B cell (primary cell): ENCODE results near the gene METAP2. TPM values are rescaled to one million over a fixed set of nuclear protein-coding genes. Genes with fewer than 3 reads are reported as not detected.

ENCODE experiments used
- ATAC-seq: fragments of 200-7000 bp; cut with Tn5 transposase; one replicate; pipeline ENCODE4 v1.10.0; 2021; ENCODE audit warnings: low read depth, mild to moderate bottlenecking, moderate number of reproducible peaks, moderate library complexity
- CTCF ChIA-PET: fragments of 350-600 bp; sonication (Branson Sonifier 250); formaldehyde crosslinking; loops from one replicate; lab custom pipeline; 2021; ENCODE audit warnings: antibody characterized with exemption, inconsistent platforms; lab: Charles Lee
- POLR2A ChIA-PET: fragments of 350-600 bp; sonication (Branson Sonifier 250); formaldehyde crosslinking; loops from one replicate; lab custom pipeline; 2021; ENCODE audit warnings: antibody characterized with exemption; lab: Charles Lee
- DNase-seq: peaks from one replicate; pipeline ENCODE4 v3.0.0; 2013
- H2AFZ ChIP-seq: 2 replicates; pipeline ENCODE4 v1.6.1; 2012; ENCODE audit warnings: mild to moderate bottlenecking, low read depth, low read length; ENCODE audit not compliant: insufficient read depth, poor library complexity, severe bottlenecking
- H3K27ac ChIP-seq, 2 donors: 1 replicate in 1 of 2; 2 replicates in 1 of 2; pipeline ENCODE4 v1.5.1; 2012 to 2013; ENCODE audit warnings: low read length in 2 of 2, mild to moderate bottlenecking in 2 of 2, moderate library complexity in 1 of 2
- H3K27me3 ChIP-seq, 4 experiments: fragments of 200-600 bp in 1 of 4; sonication (generic) in 1 of 4; replicated peaks in 1 of 4; 1 replicate in 2 of 4; 2 replicates in 2 of 4; pipeline versions ENCODE4 v1.6.1 to v1.7.0; 2013 to 2016; ENCODE audit warnings: low read length in 3 of 4, mild to moderate bottlenecking in 2 of 4, mixed read lengths in 1 of 4, moderate library complexity in 1 of 4; ENCODE audit not compliant: insufficient read depth in 4 of 4, control insufficient read depth in 3 of 4; ENCODE audit errors: control extremely low read depth in 1 of 4
- H3K36me3 ChIP-seq, 2 experiments: replicated peaks in 1 of 2; 1 replicate in 1 of 2; 2 replicates in 1 of 2; pipeline versions ENCODE4 v1.6.1 to v1.7.1; 2013; ENCODE audit warnings: low read length in 1 of 2; ENCODE audit not compliant: insufficient read depth in 2 of 2, control insufficient read depth in 1 of 2; ENCODE audit errors: control extremely low read depth in 1 of 2, extremely low read depth in 1 of 2
- H3K4me1 ChIP-seq, 2 donors: fragments of 200-600 bp in 1 of 2; sonication (generic) in 1 of 2; 1 replicate in 1 of 2; 2 replicates in 1 of 2; pipeline versions ENCODE4 v1.5.1 to v1.6.1; 2013 to 2017; ENCODE audit warnings: low read length in 2 of 2; ENCODE audit not compliant: control insufficient read depth in 2 of 2, insufficient read depth in 2 of 2
- H3K4me2 ChIP-seq: replicated peaks from 2 replicates; pipeline ENCODE3; 2012; ENCODE audit warnings: mild to moderate bottlenecking, low read depth, low read length; ENCODE audit not compliant: poor library complexity, severe bottlenecking
- H3K4me3 ChIP-seq, 5 experiments: fragments of 200-600 bp in 1 of 5; sonication (generic) in 1 of 5; 1 replicate in 3 of 5; 2 replicates in 2 of 5; pipeline versions ENCODE4 v1.5.1 to v1.7.0; 2011 to 2016; ENCODE audit warnings: low read length in 4 of 5, mild to moderate bottlenecking in 4 of 5, low read depth in 2 of 5, control low read depth in 1 of 5, moderate library complexity in 1 of 5; ENCODE audit not compliant: insufficient read depth in 1 of 5; ENCODE audit errors: control extremely low read depth in 1 of 5, extremely low read depth in 1 of 5
- H3K79me2 ChIP-seq: fragments of 200-600 bp; sonication (generic); one replicate; pipeline ENCODE4 v1.6.0; 2016; ENCODE audit warnings: low read length; ENCODE audit not compliant: control insufficient read depth, insufficient read depth
- H3K9ac ChIP-seq: fragments of 200-600 bp; sonication (generic); 2 replicates; pipeline ENCODE4 v1.6.1; 2017; ENCODE audit warnings: mild to moderate bottlenecking, low read length, moderate library complexity
- H3K9me3 ChIP-seq, 3 donors: one replicate each; pipeline versions ENCODE4 v1.6.1 to v1.7.1; 2013; ENCODE audit warnings: low read length in 2 of 3; ENCODE audit not compliant: control insufficient read depth in 2 of 3, insufficient read depth in 1 of 3; ENCODE audit errors: control extremely low read depth in 1 of 3
- H4K20me1 ChIP-seq: 2 replicates; pipeline ENCODE4 v1.6.0; 2012; ENCODE audit warnings: mild to moderate bottlenecking, low read length; ENCODE audit not compliant: insufficient read depth, control insufficient read depth, poor library complexity, severe bottlenecking
- H3K27ac Mint-ChIP-seq: one replicate; pipeline ENCODE4 v1.8.0; 2021; ENCODE audit warnings: mixed read lengths
- H3K27me3 Mint-ChIP-seq: one replicate; pipeline ENCODE4 v1.8.0; 2021; ENCODE audit warnings: mixed read lengths
- H3K4me1 Mint-ChIP-seq: one replicate; pipeline ENCODE4 v1.8.0; 2021; ENCODE audit warnings: mixed read lengths
- H3K4me3 Mint-ChIP-seq: one replicate; pipeline ENCODE4 v1.8.0; 2021; ENCODE audit warnings: mixed read lengths
- H3K9me3 Mint-ChIP-seq: one replicate; pipeline ENCODE4 v1.8.0; 2022; ENCODE audit warnings: mixed read lengths; ENCODE audit not compliant: insufficient read depth
- EZH2 ChIP-seq: IDR thresholded peaks from 2 replicates; pipeline ENCODE4 v1.6.1; 2012; ENCODE audit warnings: borderline replicate concordance, low read depth, mild to moderate bottlenecking, moderate library complexity, low read length; ENCODE audit not compliant: insufficient read depth, poor library complexity, severe bottlenecking
- WGBS: methylation state at CpG from one replicate; pipeline ENCODE4 v1.1.5; 2013; ENCODE audit warnings: missing lambda C conversion rate; ENCODE audit not compliant: insufficient coverage; 5-methylcytosine and 5-hydroxymethylcytosine counted together
- intact Hi-C: fragments of 100-400 bp; cut with micrococcal nuclease; formaldehyde crosslinking; loops from one replicate; pipeline ENCODE4 v1.10.0; 2022
- polyA plus RNA-seq: library from polyadenylated mRNA; depleted of rRNA; stranded (reverse); fragments of >200 nt; gene quantifications from 2 replicates; pipeline ENCODE4 v1.2.3, GENCODE V29; 2012
- total RNA-seq, 2 donors: library from RNA; stranded (reverse); fragments of 120-200 nt in 1 of 2; gene quantifications; 1 replicate in 1 of 2; 2 replicates in 1 of 2; pipeline versions ENCODE4 v1.2.3 to v1.2.4, GENCODE V29; 2013 to 2022
- TF ChIP-seq, protein P1 (sequence below): fragments of 200-600 bp; IDR thresholded peaks from one replicate; pipeline ENCODE4 v1.8.0; 2022; ENCODE audit warnings: antibody characterized with exemption, mild to moderate bottlenecking

Gene METAP2
- total and polyA plus RNA-seq, 2 donors (not counting 1 experiment from before 2014, with no cell fraction given), result 15.3 to 49.9 TPM

DNA sequence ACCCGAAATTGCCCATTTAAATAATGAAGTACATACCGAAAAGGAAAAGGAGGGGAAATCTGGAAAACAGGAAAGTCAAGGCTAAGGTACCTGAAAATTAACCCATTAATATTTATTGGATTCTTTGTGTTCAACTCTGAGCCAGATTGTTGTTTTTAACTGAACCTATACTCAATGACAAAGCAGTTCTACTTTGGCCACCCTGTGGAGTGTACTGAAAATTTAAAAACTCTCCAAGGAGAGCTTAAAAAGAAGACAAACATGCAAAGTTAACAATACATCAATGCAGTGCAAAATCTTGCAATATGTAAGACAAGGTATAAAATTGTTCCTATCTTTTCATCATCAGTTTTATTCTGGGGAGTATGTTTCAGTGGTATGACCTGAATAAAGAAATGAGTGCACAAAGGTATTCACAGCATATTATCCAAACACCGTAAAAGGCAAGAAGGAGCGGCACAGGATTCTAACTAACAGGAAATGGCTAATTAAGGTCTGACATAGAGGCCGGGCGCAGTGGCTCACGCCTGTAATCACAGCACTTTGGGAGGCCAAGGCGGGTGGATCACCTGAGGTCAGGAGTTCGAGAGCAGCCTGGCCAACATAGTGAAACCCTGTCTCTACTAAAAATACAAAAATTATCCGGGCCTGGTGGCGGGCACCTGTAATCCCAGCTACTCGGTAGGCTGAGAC is 75.6 kb downstream of the METAP2 start:
- Histone ChIP-seq H3K4me1 (peaks cover 12 to 13% of the 10 kb centered on the region in 2 donors), H3K36me3 (no peaks in the 10 kb centered on the region), H4K20me1 (no peaks in the 10 kb centered on the region), H2AFZ (peak overlapping the region; percentile 98), H3K79me2 (no peaks in the 10 kb centered on the region), H3K4me2 (peak overlapping the region; percentile 94), H3K4me3 (peak overlapping the region in 4 of 5 experiments; percentile 70 to 91 (median 86)), H3K9ac (peak overlapping the region; percentile 89), H3K27me3 (peaks cover 0 to 7% (median 0%) of the 10 kb centered on the region in 4 experiments), H3K9me3 (peaks cover 0 to 8% (median 1%) of the 10 kb centered on the region in 3 donors), H3K27ac (peak overlapping the region in 1 of 2 donors; percentile 73)
- H3K9me3 Mint-ChIP-seq, result no peaks in the 10 kb centered on the region
- intact Hi-C loops, result loop anchor here (2.0 to 10.0 kb wide), 3 partner anchors 75 to 1872 kb away; partner anchors contain the start of genes CRADD, METAP2 and SNRPF
- ATAC-seq (no peak), DNase-seq (no peak)
- H3K27me3 Mint-ChIP-seq, result peaks cover 6% of the 10 kb centered on the region
- WGBS, result 96% methylated on average over 9 of the region's 12 CpGs
- peak overlapping the region; percentile 92 for H3K4me3 Mint-ChIP-seq
- peak overlapping the region; percentile 85 for H3K27ac Mint-ChIP-seq
- CTCF ChIA-PET, result interaction anchor here (1.2 kb wide), 1 partner anchor 25 kb away, joined by 3 read pairs; no protein-coding TSS in a partner anchor
- POLR2A ChIA-PET, result no interaction called here
- TF ChIP-seq, protein P1, sequence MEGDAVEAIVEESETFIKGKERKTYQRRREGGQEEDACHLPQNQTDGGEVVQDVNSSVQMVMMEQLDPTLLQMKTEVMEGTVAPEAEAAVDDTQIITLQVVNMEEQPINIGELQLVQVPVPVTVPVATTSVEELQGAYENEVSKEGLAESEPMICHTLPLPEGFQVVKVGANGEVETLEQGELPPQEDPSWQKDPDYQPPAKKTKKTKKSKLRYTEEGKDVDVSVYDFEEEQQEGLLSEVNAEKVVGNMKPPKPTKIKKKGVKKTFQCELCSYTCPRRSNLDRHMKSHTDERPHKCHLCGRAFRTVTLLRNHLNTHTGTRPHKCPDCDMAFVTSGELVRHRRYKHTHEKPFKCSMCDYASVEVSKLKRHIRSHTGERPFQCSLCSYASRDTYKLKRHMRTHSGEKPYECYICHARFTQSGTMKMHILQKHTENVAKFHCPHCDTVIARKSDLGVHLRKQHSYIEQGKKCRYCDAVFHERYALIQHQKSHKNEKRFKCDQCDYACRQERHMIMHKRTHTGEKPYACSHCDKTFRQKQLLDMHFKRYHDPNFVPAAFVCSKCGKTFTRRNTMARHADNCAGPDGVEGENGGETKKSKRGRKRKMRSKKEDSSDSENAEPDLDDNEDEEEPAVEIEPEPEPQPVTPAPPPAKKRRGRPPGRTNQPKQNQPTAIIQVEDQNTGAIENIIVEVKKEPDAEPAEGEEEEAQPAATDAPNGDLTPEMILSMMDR, result no peak
- no peak for TF ChIP-seq EZH2
- H3K4me1 Mint-ChIP-seq, result peaks cover 25% of the 10 kb centered on the region

DNA sequence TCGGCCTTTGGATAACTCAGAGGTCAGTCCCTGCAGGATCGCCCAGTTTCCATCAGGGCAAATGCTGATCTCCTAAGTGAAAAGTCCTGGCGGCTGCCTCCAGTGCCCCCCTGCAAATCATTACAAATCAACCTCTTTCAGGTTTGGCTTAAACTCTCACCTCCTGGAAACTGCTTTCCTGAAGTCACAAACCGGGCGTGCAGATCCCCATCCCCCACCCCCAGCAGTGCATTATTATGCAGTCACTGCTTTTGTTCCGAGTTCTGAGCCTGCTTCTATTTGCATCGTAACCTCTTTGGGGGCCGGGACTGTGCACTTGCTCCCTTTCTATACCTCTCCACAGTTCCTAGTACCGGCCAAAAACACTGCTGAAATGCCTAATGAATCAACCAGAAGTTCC is 77.4 kb downstream of the METAP2 start, which contains the start of gene USP44:
TSS of gene USP44 (minus strand) at position 172 of the 400 bp plus-strand sequence. CDS start 17,220 bp downstream, outside the sequence.
- Mint-ChIP-seq H3K27me3 (peaks cover 6% of the 10 kb centered on the region), H3K4me3 (no peak within 1 kb of the TSS), H3K4me1 (peaks cover 25% of the 10 kb centered on the region), H3K27ac (no peak within 1 kb of the TSS), H3K9me3 (no peaks in the 10 kb centered on the region)
- no peak within 1 kb of the TSS for H3K4me2 ChIP-seq
- peaks cover 0 to 7% (median 0%) of the 10 kb centered on the region in 4 experiments for H3K27me3 ChIP-seq
- H3K27ac ChIP-seq, result no peak within 1 kb of the TSS
- peaks cover 12 to 13% of the 10 kb centered on the region in 2 donors for H3K4me1 ChIP-seq
- POLR2A ChIA-PET, result no interaction called here
- H3K36me3 ChIP-seq, result no peaks in the 10 kb centered on the region
- CTCF ChIA-PET, result interaction anchor here (0.5 kb wide), 1 partner anchor 148 kb away, joined by 3 read pairs; no protein-coding TSS in a partner anchor
- intact Hi-C loops, result no loop called here
- peaks cover 0 to 8% (median 0%) of the 10 kb centered on the region in 3 donors for H3K9me3 ChIP-seq
- H3K9ac ChIP-seq, result no peak within 1 kb of the TSS
- DNase-seq, result no peak
- H3K79me2 ChIP-seq, result no peaks in the 10 kb centered on the region
- no peak within 1 kb of the TSS for H3K4me3 ChIP-seq
- H2AFZ ChIP-seq, result no peak within 1 kb of the TSS
- 95% methylated on average over 6 of the region's 9 CpGs for WGBS
- ATAC-seq, result no peak
- TF ChIP-seq, protein P1, result no peak
- no peak for TF ChIP-seq EZH2
- no peaks in the 10 kb centered on the region for H4K20me1 ChIP-seq
